NCI-H128 (cell line): ENCODE measurements around the gene ATP9B.

Experiments
- DNase-seq: peaks from one replicate; lab custom pipeline; 2025; ENCODE audit not compliant: unreplicated experiment; lab: John Stamatoyannopoulos, UW

Gene ATP9B

DNA sequence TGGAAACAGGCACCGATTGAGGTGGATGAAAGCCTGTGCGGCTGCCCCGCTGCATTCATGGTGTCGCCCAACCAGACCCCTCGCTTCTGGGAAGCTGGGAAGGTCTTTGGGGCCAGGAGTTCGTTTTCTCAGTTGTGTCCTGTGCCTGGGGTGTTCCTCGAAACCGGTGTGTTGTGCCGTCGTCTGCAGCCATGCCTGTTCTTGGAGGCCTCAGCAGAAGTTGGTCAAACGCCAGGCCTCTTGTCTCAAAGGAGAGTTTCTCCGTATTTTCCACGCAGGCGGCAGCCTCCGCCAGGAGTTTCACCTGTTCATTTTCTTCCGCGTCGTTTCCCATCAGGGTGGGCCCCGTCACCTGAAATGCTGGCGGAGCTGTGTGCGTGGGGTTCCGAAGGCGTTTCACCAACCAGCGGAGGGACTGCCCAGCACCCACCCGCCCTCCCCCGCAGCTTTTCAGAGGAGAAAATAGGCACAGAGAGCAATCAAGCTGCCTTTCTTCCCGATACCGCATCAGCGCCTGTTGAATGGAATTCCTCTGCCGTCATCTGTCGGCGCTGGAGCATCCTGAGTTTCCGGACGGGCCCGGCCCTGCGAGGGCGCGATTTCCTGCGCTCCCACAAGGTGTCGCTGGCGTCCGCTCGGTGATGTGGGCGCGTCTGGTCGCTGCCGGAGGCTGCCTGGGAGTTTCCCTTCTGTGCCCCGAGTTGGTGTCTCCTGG lies 309.5 kb downstream of the ATP9B start:
- peak; percentile 32 for DNase-seq

DNA sequence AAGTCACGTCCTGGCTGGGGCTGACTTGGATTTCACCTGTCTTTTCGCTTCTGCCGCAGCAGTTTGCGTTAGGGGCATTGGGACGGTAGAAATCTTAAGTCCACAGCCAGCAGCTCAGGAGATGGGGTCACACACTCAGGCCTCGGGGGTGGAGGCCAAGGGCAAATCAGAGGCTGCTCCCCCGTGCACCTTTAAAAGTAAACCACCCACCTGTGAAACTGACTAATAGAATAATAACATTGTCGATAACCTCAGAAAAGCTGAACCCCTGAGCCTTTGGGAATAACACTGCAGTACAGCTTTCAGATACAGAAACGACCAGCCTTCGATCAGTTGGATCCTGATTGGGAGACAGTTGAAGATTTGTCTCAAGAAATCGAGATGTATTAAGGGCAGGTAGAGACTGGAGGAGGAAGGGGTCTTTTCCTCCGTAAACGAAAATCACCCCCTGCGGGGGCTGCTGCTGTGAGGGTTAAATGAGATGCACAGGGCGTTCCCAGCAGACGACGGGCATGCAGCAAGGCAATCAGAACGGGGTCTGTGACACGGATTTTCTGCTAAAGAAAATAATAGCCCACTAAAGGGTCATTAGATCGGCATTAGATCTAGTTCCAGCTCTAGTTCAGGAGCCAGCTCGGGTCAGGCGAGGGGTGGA lies 310.2 kb downstream of the ATP9B start:
- DNase-seq, result no peak

DNA sequence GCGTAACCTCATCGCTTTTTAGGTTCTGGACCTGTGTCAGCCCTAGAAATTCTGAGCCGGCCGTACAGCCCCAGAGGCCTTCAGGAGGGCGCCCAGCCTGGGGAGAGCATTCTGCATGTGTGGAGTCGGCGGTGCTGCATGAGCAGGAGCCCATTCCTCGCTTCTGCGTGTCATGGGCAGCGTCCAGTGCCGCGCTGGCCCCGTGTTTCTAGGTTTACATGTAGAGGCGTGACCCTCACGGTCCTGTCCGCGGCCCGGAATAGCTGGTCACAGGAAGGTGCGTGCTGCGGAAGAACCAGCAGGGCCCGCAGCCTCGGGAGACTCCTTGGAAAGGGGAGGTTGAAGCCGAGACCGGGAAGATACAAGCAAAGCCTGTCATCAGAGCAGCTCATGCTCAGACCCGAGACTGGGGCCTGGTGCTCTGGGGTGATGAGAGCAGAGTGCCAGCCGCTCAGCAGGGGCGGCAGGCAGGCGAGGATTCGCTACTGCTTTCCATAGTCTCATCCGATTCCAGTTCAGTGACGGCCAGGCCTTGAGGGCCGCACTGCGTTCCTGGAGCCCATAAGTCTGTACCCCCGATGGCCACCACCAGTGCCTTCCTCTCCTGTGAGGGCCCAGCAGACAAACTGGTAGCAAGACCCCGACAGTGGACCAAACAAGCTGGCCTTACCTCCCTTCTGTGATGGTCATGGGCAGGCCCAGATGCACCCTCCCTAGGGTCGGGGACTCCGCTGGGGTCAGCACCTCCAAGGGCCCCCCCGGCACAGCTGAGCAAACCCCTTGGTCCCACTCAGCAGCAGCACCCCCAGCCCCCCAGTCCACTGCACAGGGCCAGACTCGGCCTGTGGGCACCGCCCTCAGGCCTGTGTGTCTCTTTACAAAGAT lies 311.0 kb downstream of the ATP9B start:
- DNase-seq, result no peak

DNA sequence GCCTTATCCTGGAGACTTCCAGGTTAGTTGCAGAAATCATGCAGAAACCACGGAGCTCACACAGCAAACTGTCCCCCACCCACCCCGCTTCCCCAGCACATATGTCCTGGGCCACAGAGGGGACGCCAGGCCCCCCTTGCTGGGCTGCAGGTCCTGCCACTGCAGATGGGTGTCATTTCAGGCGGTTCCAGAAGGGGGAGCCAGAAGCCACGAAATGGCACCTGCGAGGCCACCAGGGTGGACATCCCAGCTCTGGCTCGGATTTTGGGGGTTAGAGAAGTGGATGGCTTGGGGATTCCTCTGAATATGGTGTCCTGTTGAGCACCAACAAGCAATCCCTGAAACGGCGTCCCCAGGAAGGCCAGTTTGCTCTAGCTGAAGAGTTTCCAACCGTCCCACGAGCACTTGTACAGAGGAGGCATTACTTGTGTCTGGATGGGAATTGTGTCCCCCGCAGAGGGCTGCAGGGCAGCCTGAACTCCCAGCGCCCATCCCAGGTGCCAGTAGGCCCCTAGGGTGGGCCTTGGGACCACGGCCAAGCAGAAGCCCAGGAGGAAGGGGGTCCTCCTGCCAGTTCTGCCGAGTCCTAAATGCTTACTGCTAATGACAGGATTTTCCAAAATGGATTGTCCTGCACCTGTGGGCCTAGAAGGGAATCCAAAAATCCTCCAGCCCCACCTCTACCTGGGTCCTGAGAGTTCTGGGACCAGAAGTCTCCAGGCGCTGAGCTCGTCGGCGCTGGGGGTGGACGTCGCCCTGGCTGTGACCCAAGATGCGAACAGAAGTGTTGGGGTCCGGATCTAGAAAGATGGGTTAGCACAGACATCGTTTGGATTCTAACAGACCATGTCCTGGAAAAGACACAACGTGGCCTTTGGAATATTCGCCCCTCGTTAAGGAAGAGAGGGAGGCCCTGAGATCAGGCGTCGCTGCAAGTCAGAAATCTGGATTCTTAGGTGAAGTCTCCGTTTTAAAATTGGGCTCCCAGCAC lies 311.9 kb downstream of the ATP9B start:
- DNase-seq, result no peak

DNA sequence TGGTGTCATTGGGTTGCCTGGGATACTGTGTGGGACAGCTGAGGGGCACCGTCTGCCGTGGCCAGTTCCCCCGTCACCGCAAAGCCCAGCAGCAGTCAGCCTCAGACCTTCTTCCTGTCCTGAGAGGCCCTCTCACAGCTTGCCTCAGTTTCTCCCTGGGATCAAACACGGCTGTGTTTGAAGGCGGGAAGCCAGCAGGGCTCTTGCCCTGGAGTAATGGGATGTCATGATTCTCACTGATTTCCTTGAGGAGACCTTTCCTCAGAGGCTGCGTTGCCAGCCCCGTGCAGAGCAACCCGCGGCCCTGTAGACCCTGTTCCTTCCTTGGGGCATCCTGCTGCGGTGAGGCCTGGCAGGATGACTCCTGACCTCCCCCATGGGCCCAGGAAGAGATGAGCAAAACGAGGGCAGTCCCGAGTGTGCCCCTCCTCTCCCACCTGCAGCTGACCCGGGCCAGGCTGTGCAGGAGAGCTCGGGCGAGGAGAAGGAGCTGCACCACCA lies 312.7 kb downstream of the ATP9B start:
- no peak for DNase-seq

DNA sequence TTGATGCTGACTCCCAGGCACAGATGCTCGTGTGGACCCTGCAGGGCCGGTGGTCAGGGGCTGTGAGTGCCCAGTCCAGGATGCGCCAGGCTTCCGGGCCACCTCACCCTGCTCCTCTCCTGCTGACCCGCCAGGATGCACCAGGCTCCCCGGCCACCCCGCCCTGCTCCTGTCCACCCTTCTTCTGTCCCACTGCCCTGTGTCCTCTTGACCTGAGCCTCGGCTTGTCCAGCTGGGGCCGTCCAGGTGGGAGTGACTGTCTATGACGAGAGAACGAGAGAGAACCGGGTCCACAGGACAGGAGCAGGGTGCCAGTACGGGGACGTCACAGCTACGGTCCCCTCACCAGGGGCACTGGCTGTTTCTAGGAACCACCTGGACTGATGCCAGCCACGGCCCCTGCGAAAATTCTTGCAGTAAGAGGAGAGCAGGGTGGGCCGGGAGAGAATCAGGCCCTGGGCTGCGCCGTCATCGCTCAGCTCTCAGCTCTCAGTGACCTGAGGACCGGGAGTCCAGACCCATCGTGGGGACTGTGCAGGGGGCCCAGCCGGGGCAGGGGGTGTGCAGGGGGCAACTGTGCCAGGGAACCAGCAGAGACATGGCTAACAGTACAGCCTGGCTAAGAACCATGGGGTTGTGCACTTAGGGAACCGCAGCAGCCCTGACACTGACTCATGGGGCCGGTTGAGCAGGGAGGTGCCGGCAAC lies 313.6 kb downstream of the ATP9B start:
- no peak for DNase-seq

DNA sequence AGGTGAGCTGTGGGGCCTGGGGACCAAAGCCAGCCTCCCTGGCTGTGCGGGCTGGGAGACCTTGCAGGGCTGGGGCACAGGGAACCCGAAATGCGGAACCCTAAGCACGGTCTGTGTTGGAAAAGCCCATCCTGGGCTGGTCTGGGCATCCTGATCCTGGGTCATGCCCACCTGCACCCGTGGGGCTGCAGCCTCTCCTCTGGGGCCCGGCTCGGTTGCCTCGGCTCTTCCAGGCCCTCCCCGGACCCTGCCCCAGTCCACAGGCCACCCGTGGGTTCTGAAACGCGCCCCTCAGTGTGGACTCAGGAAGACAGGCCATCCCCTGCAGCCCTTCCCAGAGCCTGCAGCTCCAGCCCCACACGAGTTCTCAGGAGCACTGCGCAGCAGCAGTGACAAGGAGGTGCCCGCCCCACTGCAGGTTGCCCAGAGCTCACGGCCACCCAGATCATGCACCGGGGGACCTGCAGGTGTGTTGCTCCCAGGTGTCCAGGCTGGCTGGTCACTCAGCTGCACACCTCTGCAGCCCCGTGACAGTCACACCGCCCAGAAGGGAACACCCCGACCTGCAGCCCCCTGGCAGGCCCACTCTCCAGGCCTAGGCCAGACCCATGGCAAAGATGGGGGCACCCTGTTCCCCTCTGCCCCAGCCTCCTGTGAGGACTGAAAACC lies 314.3 kb downstream of the ATP9B start:
- no peak for DNase-seq

DNA sequence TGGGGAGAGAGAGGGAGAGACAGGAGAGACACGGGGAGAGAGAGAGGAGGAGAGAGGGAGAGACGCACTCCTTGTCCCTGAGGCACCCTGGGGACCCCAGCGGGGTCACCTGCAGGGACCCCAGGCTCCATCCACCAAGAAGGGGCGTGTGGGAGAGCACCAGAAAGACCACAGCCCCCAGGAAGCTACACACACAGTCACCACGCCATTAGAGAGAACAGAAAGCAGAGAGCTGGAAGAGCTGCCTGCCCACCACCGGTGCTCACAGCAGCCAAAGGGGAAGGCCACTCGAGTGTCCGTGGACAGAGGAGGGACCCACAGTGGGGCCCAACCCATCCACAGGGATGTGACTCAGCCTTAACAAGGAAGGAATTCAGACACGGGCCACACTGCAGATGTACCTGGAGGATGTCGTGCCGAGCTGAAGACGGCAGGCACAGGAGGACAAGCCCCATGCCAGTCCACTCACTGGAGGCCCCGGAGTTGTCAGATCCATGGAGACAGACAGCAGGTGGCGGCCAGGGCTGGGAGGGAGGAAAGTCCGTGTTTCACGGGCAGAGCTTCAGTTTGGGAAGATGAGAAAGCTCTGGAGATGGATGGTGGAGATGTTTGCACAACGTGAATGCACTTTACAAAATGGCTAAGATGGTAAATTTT lies 315.1 kb downstream of the ATP9B start:
- no peak for DNase-seq

DNA sequence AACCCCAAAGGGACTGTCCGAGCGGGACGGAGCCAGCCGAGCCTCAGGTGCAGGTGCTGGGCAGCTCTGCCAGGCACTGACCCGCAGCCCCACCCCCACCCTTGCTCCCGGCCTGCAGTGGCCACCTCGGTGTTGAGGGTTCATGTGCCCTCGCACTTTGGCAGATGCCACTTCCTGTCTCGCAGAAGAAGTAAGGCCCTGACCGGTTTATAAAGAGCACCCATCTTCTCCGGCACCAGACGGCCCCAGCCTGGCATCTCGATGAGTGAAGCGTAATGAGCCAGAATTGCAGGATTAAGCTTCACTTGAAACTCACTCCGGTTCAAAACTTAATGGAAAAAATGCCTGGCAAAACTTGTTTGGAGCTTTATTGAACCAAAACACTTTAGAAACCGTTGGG lies 315.6 kb downstream of the ATP9B start:
- no peak for DNase-seq

DNA sequence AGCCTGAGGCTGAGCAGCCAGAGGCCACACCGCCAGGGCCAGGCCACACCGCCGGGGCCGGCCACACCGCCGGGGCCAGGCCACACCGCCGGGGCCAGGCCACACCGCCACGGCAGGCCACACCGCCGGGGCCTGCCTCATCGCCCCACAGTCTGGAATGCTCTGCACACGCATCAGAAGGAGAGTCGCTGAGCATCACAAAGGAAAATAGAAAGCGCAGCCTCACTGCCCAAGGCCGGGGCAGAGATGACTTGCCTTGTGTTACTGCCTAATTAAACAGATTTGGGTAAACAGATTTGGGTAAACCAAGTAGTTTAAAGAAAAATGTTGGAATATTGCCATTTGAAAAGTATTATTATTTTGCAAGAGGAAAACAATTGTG lies 316.1 kb downstream of the ATP9B start:
- DNase-seq, result no peak

DNA sequence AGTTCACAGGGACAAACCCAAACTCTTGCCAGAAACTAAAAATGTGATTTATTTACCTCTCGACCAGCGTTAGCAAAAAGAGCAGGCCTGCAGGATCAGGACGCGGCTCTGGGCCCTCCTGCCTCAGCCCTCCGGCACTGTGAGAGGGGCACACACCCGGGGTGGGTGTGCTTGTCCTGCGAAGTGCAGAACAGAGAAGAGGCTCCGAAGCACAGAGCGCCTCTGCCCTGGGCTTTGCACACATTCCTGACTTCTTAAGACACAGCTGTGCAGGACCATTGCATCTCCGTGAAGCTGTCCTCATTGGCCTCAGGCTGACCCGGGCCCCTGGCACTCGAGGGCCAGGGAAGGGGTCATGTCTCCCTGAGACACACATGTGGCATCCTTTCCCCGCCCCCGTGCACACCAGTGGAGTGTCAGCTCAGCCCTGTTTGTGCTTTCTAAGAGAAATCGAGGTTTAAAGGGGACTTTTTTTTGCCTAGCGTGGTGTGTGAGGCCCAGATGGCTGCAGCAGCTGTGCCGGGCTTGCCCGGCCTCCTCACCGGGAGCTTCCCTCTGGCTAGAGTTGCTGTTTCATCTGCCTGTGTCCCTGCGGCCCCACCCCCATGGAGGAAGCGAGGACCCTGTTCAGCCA lies 316.6 kb downstream of the ATP9B start:
- DNase-seq, result no peak

DNA sequence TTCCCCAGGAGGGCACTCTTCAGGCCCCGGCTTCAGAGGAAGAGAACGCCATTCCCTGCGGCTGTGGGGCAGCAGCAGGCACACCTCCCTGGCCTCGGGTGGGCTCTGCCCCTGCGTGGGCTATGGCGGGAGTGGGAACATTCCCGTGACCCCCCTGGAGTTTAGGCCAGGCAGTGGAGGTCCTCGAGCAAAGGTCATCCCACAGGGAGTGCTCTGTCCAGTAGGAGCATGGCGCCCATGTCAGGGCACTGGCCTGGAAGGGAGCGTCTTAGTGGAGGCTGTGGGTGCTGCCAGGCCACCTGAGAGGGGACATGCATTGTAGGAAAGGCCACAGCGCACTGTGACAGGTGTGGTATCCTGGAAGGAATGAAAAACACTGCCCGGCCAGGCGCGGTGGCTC lies 317.4 kb downstream of the ATP9B start:
- DNase-seq, result no peak

DNA sequence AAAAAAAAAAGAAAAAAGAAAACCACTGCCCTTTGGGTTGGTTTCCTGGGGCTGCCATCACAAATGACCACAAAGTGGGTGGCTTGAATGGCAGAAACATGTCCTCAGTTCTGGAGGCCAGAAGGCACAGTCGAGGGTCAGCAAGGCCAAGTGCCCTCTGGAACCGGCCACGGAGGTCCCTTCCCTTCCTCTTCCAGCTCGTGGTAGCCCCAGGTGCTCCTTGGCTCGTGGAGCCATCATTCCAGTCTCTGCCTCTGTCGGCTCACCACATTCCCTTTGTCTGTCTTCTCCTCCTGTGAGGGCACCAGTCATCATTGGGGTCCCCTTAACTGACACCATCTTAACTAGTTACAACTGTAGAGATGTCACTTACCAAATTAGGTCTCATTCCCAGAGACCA lies 318.0 kb downstream of the ATP9B start:
- no peak for DNase-seq

DNA sequence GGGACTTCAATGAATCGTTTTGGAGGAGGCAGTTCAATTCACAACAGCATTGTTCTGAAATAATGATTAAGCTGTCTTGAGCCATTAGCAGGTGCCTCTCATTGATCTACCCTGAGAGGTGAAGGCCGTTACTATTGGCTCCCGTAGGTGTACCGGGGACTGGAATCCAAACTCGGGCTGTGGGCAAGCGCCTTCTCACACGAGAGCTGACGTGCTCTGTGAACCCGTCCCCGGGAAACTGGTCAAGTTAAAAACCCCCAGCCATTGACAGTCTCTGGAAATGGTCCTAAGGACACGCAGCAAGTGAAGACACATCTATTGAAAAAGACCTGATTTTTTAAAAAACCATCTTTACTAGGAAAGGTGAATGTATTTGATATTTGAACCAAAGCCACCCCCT lies 318.4 kb downstream of the ATP9B start:
- DNase-seq, result no peak

DNA sequence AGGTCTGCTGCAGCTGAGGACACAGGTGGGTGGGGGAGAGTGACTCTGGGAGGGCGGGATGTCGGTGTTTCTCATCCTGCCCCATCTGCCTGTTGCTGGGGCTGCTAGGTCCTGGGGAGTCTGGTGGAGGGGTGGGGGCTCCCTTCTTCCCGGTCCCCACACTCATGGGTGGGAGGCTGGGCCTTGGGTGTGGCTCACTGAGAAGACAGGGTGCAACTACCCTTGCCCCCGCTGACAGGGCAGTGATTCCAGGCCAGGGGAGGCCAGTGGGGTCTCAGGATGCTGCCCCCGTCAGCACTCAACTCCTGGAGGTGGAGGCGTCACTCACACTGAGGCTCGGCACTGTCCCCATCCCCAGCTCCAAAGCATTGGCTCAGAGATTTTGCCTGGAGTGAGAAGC lies 318.8 kb downstream of the ATP9B start:
- DNase-seq, result no peak

DNA sequence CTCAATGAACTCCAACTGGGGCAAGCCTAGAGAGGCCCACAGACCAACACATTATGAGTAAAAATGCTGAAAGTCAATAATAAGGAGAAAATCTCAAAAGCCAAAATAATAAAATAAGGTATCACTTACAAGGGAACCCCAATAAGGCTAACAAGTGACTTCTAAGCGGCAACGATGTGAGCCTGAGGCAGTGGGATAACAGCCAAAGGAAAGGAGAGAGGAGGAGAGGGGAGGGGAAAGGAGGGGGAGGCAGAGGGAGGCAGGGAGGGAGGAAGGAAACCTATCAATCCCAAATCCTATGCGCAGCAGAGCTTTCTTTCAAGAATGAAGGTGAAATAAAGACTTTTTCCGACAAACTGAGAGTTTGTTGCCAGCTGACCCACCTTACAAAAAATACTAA lies 320.5 kb downstream of the ATP9B start:
- DNase-seq, result no peak

DNA sequence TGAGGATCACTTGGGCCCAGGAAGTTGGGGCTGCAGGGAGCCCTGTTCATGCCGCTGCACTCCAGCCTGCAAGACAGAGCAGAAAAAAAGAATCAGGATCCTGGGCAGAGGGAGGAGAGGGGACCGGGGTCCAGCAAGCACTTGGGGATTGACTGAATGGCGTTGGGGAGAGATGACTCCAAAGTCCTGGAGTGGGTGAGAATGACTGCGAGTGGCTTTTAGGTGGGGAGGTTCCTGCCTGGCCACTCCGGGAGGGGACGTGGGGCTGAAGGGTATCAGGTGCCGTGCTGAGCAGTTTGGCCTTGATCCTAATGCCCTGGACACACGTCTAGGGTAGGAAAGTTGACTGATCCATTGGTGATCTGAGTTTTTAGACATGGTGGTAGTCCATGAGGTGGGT lies 323.0 kb downstream of the ATP9B start:
- no peak for DNase-seq

DNA sequence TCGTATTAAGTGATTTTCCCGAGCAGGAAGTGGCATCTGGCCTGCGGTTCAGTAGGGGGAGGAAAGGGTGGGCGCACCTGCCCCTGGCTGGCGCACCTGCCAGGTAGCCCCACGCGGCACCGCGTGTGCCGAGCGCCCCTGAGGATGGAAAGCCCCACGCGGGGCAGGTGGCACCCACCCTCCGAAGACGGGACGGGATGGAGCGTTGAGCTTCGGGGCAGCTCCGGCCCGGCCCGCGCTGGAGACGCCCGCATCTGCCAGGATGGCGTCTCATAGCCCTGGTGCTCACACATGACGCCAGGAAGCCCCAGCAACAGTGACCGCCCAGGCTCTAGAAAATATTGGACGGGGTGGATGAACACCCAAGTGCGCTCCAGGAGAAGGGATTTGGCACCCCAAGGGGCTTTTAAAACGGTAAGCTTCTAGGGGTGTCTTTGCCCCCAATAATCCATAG lies 324.0 kb downstream of the ATP9B start:
- no peak for DNase-seq
